Measurements from ENCODE around the gene MYLK. TPM values are rescaled to one million over a fixed set of nuclear protein-coding genes. Genes with fewer than 3 reads are reported as not detected.

Gene MYLK
- total and polyA plus RNA-seq, 4 donors = 17.1 to 158 (median 41.9) TPM

DNA sequence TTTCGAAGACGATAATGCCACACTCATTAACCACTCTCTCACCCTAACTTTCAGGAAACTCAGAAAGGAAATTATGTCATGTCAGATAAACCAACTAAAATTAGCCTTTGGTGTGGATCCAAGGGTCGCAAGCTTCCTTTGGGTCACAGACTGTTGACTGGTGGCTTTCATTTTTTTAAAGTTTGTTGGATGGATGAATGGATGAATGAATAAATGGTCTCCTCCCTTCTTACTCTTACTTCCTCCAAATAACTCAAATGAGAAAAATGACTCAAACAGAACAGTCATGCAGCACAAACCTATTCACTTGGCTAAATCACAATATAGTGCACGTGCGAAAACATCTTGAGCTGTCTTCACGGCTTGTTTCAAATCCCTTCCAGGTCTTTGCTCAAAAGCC is 216.3 kb downstream of the MYLK start:
- H3K9me3 ChIP-seq (ENCODE audit: control insufficient read depth in 4 of 4, low read length in 3 of 4) = no peaks in the 10 kb centered on the region
- no peak overlapping the region for H3K4me3 ChIP-seq (ENCODE audit: low read depth in 1 of 3, low read length in 3 of 3)
- no peaks in the 10 kb centered on the region for H3K27me3 ChIP-seq (ENCODE audit: control insufficient read depth in 4 of 4, insufficient read depth in 4 of 4, low read length in 3 of 4)
- peaks cover 0 to 6% (median 2%) of the 10 kb centered on the region in 4 donors for H3K4me1 ChIP-seq (ENCODE audit: control insufficient read depth in 4 of 4, insufficient read depth in 4 of 4, low read length in 3 of 4)
- H3K9ac ChIP-seq (ENCODE audit: low read depth in 1 of 2, low read length in 2 of 2) = no peak overlapping the region
- TF ChIP-seq GABPA (IDR thresholded peaks at IDR 0.05 in 1 of 2, conservative IDR thresholded peaks at IDR 0.05 in 1 of 2) = no peak
- peak in 1 of 2 donors; percentile 30 for TF ChIP-seq RXRA (IDR thresholded peaks at IDR 0.05)
- peak in 1 of 2 donors; percentile 5 for TF ChIP-seq RAD21 (IDR thresholded peaks at IDR 0.05)
- peak; percentile 79 for TF ChIP-seq NR2F2 (IDR thresholded peaks at IDR 0.05)
- TF ChIP-seq TAF1 (conservative IDR thresholded peaks at IDR 0.05) = no peak
- TF ChIP-seq SP1 (IDR thresholded peaks at IDR 0.05) = no peak
- DNase-seq (ENCODE audit: low spot score) = no peak
- WGBS = 67% methylated on average over 6 of the region's 6 CpGs
- peak overlapping the region in 1 of 2 donors; percentile 27 for H3K27ac ChIP-seq (ENCODE audit: low read depth in 1 of 2, low read length in 2 of 2)
- peaks cover 6 to 46% (median 35%) of the 10 kb centered on the region in 4 donors for H3K36me3 ChIP-seq (ENCODE audit: control insufficient read depth in 4 of 4, insufficient read depth in 3 of 4, low read depth in 1 of 4, low read length in 3 of 4)

GRCh38 chr3:123664753-123665152 is 219.4 kb downstream of the MYLK start:
- Histone ChIP-seq H3K27me3 (ENCODE audit: control insufficient read depth in 4 of 4, insufficient read depth in 4 of 4, low read length in 3 of 4) (no peaks in the 10 kb centered on the region), H3K4me1 (ENCODE audit: control insufficient read depth in 4 of 4, insufficient read depth in 4 of 4, low read length in 3 of 4) (peaks cover 0 to 10% (median 7%) of the 10 kb centered on the region in 4 donors), H3K36me3 (ENCODE audit: control insufficient read depth in 4 of 4, insufficient read depth in 3 of 4, low read depth in 1 of 4, low read length in 3 of 4) (peaks cover 8 to 46% (median 36%) of the 10 kb centered on the region in 4 donors), H3K9me3 (ENCODE audit: control insufficient read depth in 4 of 4, low read length in 3 of 4) (no peaks in the 10 kb centered on the region), H3K27ac (ENCODE audit: low read depth in 1 of 2, low read length in 2 of 2) (no peak overlapping the region), H3K9ac (ENCODE audit: low read depth in 1 of 2, low read length in 2 of 2) (no peak overlapping the region), H3K4me3 (ENCODE audit: low read depth in 1 of 3, low read length in 3 of 3) (no peak overlapping the region)
- no peak for DNase-seq (ENCODE audit: low spot score)
- no peak for TF ChIP-seq SP1 (IDR thresholded peaks at IDR 0.05)
- TF ChIP-seq FOXA1 (IDR thresholded peaks at IDR 0.05) = no peak
- TF ChIP-seq GABPA (IDR thresholded peaks at IDR 0.05 in 1 of 2, conservative IDR thresholded peaks at IDR 0.05 in 1 of 2) = no peak
- TF ChIP-seq, protein P1, sequence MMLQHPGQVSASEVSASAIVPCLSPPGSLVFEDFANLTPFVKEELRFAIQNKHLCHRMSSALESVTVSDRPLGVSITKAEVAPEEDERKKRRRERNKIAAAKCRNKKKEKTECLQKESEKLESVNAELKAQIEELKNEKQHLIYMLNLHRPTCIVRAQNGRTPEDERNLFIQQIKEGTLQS (IDR thresholded peaks at IDR 0.05) = no peak
- TF ChIP-seq FOXA2 (IDR thresholded peaks at IDR 0.05) = no peak
- no peak for TF ChIP-seq HNF4A (conservative IDR thresholded peaks at IDR 0.05)
- TF ChIP-seq, protein P2, sequence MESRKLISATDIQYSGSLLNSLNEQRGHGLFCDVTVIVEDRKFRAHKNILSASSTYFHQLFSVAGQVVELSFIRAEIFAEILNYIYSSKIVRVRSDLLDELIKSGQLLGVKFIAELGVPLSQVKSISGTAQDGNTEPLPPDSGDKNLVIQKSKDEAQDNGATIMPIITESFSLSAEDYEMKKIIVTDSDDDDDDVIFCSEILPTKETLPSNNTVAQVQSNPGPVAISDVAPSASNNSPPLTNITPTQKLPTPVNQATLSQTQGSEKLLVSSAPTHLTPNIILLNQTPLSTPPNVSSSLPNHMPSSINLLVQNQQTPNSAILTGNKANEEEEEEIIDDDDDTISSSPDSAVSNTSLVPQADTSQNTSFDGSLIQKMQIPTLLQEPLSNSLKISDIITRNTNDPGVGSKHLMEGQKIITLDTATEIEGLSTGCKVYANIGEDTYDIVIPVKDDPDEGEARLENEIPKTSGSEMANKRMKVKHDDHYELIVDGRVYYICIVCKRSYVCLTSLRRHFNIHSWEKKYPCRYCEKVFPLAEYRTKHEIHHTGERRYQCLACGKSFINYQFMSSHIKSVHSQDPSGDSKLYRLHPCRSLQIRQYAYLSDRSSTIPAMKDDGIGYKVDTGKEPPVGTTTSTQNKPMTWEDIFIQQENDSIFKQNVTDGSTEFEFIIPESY (IDR thresholded peaks at IDR 0.05) = no peak
- no peak for TF ChIP-seq HNF4G (IDR thresholded peaks at IDR 0.05)
- TF ChIP-seq TAF1 (conservative IDR thresholded peaks at IDR 0.05) = no peak
- TF ChIP-seq JUND (IDR thresholded peaks at IDR 0.05) = no peak
- no peak for TF ChIP-seq YY1 (IDR thresholded peaks at IDR 0.05)
- TF ChIP-seq NR2F2 (IDR thresholded peaks at IDR 0.05) = no peak
- TF ChIP-seq RXRA (IDR thresholded peaks at IDR 0.05) = no peak
- no peak for TF ChIP-seq RAD21 (IDR thresholded peaks at IDR 0.05)
- TF ChIP-seq, protein P3, sequence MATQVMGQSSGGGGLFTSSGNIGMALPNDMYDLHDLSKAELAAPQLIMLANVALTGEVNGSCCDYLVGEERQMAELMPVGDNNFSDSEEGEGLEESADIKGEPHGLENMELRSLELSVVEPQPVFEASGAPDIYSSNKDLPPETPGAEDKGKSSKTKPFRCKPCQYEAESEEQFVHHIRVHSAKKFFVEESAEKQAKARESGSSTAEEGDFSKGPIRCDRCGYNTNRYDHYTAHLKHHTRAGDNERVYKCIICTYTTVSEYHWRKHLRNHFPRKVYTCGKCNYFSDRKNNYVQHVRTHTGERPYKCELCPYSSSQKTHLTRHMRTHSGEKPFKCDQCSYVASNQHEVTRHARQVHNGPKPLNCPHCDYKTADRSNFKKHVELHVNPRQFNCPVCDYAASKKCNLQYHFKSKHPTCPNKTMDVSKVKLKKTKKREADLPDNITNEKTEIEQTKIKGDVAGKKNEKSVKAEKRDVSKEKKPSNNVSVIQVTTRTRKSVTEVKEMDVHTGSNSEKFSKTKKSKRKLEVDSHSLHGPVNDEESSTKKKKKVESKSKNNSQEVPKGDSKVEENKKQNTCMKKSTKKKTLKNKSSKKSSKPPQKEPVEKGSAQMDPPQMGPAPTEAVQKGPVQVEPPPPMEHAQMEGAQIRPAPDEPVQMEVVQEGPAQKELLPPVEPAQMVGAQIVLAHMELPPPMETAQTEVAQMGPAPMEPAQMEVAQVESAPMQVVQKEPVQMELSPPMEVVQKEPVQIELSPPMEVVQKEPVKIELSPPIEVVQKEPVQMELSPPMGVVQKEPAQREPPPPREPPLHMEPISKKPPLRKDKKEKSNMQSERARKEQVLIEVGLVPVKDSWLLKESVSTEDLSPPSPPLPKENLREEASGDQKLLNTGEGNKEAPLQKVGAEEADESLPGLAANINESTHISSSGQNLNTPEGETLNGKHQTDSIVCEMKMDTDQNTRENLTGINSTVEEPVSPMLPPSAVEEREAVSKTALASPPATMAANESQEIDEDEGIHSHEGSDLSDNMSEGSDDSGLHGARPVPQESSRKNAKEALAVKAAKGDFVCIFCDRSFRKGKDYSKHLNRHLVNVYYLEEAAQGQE (IDR thresholded peaks at IDR 0.05) = no peak
- TF ChIP-seq EGR1 (IDR thresholded peaks at IDR 0.05; ENCODE audit: low read depth in 2 of 2) = no peak
- TF ChIP-seq, protein P4, sequence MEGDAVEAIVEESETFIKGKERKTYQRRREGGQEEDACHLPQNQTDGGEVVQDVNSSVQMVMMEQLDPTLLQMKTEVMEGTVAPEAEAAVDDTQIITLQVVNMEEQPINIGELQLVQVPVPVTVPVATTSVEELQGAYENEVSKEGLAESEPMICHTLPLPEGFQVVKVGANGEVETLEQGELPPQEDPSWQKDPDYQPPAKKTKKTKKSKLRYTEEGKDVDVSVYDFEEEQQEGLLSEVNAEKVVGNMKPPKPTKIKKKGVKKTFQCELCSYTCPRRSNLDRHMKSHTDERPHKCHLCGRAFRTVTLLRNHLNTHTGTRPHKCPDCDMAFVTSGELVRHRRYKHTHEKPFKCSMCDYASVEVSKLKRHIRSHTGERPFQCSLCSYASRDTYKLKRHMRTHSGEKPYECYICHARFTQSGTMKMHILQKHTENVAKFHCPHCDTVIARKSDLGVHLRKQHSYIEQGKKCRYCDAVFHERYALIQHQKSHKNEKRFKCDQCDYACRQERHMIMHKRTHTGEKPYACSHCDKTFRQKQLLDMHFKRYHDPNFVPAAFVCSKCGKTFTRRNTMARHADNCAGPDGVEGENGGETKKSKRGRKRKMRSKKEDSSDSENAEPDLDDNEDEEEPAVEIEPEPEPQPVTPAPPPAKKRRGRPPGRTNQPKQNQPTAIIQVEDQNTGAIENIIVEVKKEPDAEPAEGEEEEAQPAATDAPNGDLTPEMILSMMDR (IDR thresholded peaks at IDR 0.05; ENCODE audit: low read depth, low read length, missing input control) = no peak

Measured in liver (tissue), 9 donors.